ENCODE measurements around the gene CFAP410.

The CFAP410 gene

GRCh38 chr21:44291936-44292811, 47.0 kb downstream of the CFAP410 start:
- H3K36me3 ChIP-seq (ENCODE audit: control insufficient read depth, low read length): no peaks in the 10 kb centered on the region
- H3K79me2 ChIP-seq (ENCODE audit: control insufficient read depth, low read length): no peaks in the 10 kb centered on the region
- H3K4me1 ChIP-seq (ENCODE audit: control insufficient read depth, low read length): peaks cover 22% of the 10 kb centered on the region
- no peak for TF ChIP-seq CTCF (IDR thresholded peaks at IDR 0.05; ENCODE audit: low read depth, low read length, poor library complexity, severe bottlenecking)
- TF ChIP-seq EZH2phosphoT487 (IDR thresholded peaks at IDR 0.05; ENCODE audit: borderline replicate concordance, low read length): no peak
- no peak overlapping the region for H3K4me2 ChIP-seq (ENCODE audit: low read length)
- no peak overlapping the region for H3K27ac ChIP-seq (ENCODE audit: low read depth, low read length)
- no peaks in the 10 kb centered on the region for H4K20me1 ChIP-seq (ENCODE audit: control insufficient read depth, insufficient read depth, low read depth, low read length)
- no peaks in the 10 kb centered on the region for H3F3A ChIP-seq (ENCODE audit: control insufficient read depth, insufficient read depth)
- H3K27me3 ChIP-seq (ENCODE audit: control insufficient read depth, low read length): peaks cover 20% of the 10 kb centered on the region
- H3K9me2 ChIP-seq (replicated peaks; ENCODE audit: control insufficient read depth, low read length): no peaks in the 10 kb centered on the region
- H3K4me3 ChIP-seq (ENCODE audit: low read length): no peak overlapping the region
- H3K9me3 ChIP-seq (ENCODE audit: control insufficient read depth, insufficient read depth, low read length): no peaks in the 10 kb centered on the region

GRCh38 chr21:44291078-44291935, 47.9 kb downstream of the CFAP410 start:
- Histone ChIP-seq H3K4me1 (ENCODE audit: control insufficient read depth, low read length) (peaks cover 22% of the 10 kb centered on the region), H3K9me2 (replicated peaks; ENCODE audit: control insufficient read depth, low read length) (no peaks in the 10 kb centered on the region), H4K20me1 (ENCODE audit: control insufficient read depth, insufficient read depth, low read depth, low read length) (no peaks in the 10 kb centered on the region), H3K4me3 (ENCODE audit: low read length) (no peak overlapping the region), H3K4me2 (ENCODE audit: low read length) (no peak overlapping the region), H3K27ac (ENCODE audit: low read depth, low read length) (no peak overlapping the region), H3K36me3 (ENCODE audit: control insufficient read depth, low read length) (no peaks in the 10 kb centered on the region), H3K79me2 (ENCODE audit: control insufficient read depth, low read length) (no peaks in the 10 kb centered on the region), H3K27me3 (ENCODE audit: control insufficient read depth, low read length) (peaks cover 25% of the 10 kb centered on the region), H3F3A (ENCODE audit: control insufficient read depth, insufficient read depth) (no peaks in the 10 kb centered on the region), H3K9me3 (ENCODE audit: control insufficient read depth, insufficient read depth, low read length) (no peaks in the 10 kb centered on the region)
- TF ChIP-seq CTCF (IDR thresholded peaks at IDR 0.05; ENCODE audit: low read depth, low read length, poor library complexity, severe bottlenecking): no peak
- TF ChIP-seq EZH2phosphoT487 (IDR thresholded peaks at IDR 0.05; ENCODE audit: borderline replicate concordance, low read length): no peak

GRCh38 chr21:44290327-44291077, 48.7 kb downstream of the CFAP410 start:
- H3K79me2 ChIP-seq (ENCODE audit: control insufficient read depth, low read length): no peaks in the 10 kb centered on the region
- no peak overlapping the region for H3K4me3 ChIP-seq (ENCODE audit: low read length)
- TF ChIP-seq CTCF (IDR thresholded peaks at IDR 0.05; ENCODE audit: low read depth, low read length, poor library complexity, severe bottlenecking): no peak
- no peak for TF ChIP-seq EZH2phosphoT487 (IDR thresholded peaks at IDR 0.05; ENCODE audit: borderline replicate concordance, low read length)
- H3K36me3 ChIP-seq (ENCODE audit: control insufficient read depth, low read length): no peaks in the 10 kb centered on the region
- no peak overlapping the region for H3K4me2 ChIP-seq (ENCODE audit: low read length)
- no peaks in the 10 kb centered on the region for H3F3A ChIP-seq (ENCODE audit: control insufficient read depth, insufficient read depth)
- H3K27me3 ChIP-seq (ENCODE audit: control insufficient read depth, low read length): peaks cover 19% of the 10 kb centered on the region
- no peaks in the 10 kb centered on the region for H3K9me2 ChIP-seq (replicated peaks; ENCODE audit: control insufficient read depth, low read length)
- H3K9me3 ChIP-seq (ENCODE audit: control insufficient read depth, insufficient read depth, low read length): no peaks in the 10 kb centered on the region
- H3K4me1 ChIP-seq (ENCODE audit: control insufficient read depth, low read length): peaks cover 14% of the 10 kb centered on the region
- H4K20me1 ChIP-seq (ENCODE audit: control insufficient read depth, insufficient read depth, low read depth, low read length): no peaks in the 10 kb centered on the region
- no peak overlapping the region for H3K27ac ChIP-seq (ENCODE audit: low read depth, low read length)
